Measurements from ENCODE around the gene NEIL1.

The NEIL1 gene

GRCh38 chr15:75356517-75356916 lies 9.7 kb downstream of the NEIL1 start:
- DNase-seq (ENCODE audit: low spot score) = no peak

DNA sequence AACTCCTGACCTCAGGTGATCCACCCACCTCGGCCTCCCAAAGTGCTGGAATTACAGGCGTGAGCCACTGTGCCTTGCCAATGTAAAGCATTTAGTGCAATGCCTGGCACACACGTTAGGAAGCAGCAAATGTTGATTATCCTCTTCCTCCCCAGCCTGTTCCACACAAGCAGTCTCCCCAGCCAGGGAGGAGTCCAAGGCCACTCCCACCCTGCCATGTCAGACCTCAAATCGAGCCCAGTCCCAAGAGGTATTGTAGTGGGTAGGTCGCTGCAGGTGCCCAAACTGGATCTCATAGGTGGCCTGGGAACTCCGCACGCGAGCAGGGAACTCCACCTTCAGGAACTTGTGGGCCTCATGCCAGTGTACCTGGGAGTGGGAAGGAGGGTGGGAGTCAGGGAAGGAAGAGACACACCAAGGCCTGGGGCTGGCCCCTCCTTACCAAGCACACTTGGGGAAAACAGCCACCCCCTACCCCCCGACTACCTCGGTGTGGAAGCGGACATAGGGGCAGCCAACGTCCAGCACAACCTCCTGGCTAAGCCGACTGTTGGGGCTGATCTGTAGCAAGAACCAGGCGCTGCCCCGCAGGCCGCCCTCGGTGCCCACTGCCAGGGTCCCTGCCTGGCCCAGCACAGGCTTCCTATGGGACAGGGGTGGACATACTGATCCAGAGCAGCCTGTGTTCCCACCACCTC lies 11.3 kb downstream of the NEIL1 start:
- DNase-seq (ENCODE audit: low spot score) = no peak

DNA sequence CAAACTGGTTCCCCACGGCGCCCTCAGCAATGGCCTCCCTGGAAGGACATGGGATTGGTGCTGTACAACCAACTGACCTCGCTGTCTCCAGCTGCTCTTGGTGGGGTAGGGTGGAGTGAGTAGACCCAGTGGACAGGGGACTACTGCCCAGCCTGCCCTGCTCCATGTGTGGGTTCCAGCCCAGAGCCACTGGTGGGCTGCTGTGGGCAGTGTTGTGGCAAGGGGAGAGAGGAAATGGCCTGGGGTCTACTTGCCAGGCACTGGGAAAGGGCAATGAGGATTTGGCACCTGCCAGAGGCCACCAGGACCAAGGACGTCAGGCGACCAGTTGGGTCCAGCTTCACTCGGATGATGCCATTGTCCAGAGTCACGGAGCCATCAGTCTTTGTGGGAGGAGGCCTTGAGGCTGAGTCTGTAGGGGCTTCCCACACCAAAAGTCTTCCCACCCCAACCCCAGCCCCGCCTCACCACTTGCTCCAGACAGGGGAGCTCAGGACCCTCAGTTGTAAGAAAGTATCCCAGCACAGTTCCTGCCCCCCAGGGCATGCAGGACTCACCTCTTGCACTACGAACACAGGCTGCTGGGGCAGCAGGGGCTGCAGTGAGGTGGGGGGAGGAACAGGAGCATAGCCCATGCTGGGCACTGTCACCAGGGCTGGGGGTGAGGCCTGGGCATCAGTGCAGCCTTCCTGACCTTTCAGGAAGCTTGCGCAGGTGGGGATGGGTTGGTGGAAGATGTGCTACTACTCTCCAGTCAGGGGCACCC lies 12.1 kb downstream of the NEIL1 start:
- DNase-seq (ENCODE audit: low spot score) = no peak

DNA sequence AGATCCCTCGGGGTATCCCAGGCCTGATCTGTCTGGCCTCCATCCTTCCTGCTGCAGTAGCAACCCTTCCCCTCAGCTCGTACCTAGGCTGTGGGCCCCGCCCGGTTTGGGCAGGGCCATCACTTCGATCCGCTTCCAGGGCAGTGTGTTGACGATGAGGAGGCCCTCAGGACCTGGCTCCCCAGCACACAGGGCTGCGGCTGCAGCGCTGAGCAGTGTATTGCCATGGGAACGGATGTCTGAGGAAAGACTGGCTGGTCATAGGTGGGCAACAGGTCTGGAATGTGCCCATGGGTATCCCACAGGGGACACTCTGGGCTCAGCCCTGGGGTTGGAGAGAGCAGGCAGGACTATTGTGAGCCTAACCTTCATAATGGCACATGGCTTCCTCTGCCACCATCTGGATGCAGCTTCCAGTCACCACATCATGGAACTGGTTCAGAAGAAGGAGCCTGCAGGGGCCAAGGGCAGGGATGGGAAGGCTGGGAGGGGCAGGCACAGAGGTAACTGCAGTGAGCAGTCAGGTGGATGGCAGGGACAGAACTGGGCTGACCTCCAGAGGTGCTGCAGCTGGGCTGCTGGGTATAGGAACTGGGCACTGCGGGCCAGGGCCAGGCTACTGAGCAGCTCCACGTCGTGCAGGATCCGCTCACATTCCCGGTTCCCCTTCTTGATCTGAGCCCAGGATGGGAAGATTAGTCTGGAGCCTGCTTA lies 12.9 kb downstream of the NEIL1 start:
- no peak for DNase-seq (ENCODE audit: low spot score)

GRCh38 chr15:75360391-75360790 lies 13.6 kb downstream of the NEIL1 start:
- DNase-seq (ENCODE audit: low spot score) = no peak

DNA sequence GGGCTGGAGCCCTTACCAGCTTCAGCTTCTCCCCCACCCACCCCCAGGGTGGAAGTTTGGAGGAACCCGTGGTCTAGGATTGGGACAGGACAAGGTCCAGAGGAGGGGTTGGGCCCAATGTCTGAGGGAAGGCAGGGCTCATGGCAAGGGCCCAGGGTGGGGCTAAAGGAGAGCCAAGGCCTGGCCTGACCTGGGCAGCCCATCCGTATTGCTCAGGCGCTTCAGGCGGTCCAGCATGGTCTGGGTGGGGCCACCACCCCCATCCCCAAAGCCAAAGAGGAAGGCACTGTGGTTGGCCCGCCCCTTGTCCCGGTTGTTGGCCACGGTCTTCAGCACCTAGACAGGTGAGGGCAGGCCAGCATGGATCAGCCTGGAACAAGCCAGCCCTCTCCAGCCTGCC lies 14.0 kb downstream of the NEIL1 start:
- no peak for DNase-seq (ENCODE audit: low spot score)

- DNase-seq (ENCODE audit: low spot score) = no peak
Observed at GRCh38 chr15:75361361-75361988, 14.6 kb downstream of the NEIL1 start.

DNA sequence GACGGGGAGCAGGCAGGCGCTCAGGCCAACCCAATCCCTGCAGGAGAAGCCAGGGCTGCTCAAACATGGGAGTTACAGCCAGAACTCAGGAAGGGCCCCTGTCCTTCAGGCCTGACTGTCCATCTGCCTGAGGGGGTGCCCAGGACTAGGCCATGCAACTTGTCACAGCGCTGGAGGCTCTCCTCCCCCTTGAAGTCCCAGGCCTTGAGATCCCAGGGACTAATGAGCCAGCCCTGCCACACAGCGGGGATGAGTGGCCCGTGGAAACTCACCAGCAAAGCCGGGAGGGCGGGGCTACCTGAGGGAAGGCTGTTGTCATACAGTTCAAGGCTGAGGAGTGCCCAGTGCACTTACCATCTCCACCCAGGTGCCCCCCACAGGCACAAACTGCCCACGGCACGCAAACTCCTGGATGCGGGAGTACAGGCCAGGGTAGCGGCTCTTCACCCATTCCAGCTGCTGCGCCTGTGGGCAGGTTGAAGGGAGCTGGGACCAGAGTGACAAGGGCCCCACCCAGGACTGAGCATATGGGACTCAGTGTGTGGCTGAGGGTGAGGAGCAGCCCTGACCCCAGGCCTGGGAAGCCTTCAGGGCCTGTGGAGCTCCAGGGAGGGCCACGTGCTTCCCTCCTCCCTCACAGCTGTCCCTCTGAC lies 15.3 kb downstream of the NEIL1 start:
- no peak for DNase-seq (ENCODE audit: low spot score)

DNA sequence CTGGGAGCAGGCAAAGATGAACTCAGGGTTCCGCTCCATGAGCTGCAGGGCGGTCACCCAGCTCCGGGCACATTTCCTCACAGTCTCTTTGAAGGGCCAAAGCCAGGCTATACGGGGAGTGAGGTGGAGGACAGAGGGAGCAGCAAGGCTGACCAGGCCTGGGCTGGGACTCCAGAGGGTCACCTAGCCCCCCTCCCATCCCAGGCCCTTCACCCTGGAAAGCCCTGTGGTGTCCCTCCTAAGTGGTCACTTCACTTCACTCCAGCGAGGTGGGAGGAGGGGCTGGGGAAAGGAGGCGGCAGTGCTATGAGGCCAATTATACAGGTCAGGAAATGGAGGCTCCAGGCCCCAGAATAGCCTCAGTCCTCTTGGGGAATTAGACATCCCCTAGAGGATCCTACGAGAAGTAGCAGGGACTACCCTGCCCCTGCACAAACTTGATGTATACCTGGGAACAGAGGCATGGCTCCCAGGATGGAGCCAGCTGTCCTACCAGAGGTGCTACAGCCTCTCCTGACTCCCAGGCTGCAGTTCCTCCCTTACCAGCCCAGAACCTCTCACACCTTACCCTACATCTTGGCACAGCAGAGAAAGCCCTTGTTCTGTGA lies 15.9 kb downstream of the NEIL1 start:
- DNase-seq (ENCODE audit: low spot score) = no peak

DNA sequence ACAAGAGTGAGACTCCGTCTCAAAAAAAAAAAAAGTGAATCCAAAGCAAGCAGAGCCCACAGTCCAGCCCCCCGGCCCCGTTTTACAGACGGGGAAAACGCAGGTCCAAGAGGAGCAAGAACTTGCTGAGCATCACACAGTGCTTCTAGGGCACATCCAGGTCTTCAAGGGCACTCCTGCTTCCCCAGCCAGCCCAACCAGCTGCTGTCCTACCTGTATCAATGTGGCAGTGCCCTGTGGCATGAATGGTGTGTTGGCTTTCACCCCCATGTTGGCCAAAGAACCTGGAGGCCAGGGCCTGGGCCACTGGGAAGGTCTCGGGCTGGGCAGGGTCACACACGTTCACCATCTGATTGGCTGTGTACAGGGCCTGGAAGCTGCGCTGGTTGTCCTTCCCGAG lies 16.9 kb downstream of the NEIL1 start:
- DNase-seq (ENCODE audit: low spot score) = no peak

GRCh38 chr15:75364881-75365280 lies 18.0 kb downstream of the NEIL1 start:
- DNase-seq (ENCODE audit: low spot score) = no peak

GRCh38 chr15:75366163-75366562 lies 19.3 kb downstream of the NEIL1 start:
- no peak for DNase-seq (ENCODE audit: low spot score)

DNA sequence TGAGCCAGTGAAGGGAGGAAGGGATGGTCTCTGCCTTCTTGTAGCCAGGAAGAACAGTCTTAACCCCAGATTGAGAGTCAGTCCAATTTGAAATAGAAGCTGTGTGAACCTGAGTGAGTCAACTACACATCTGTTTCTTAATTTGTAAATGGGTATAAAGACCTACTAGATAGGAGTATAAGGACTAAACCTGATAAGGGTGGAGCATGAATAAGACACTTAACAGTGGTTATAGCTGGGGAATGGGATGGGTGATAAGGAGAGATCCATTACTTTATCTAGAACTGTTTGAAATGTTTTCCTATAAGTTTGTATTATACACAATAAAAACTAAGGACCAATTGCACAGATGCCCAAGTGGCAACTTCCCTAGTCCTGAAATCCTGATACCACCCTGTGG lies 20.2 kb downstream of the NEIL1 start:
- no peak for DNase-seq (ENCODE audit: low spot score)

- no peak for DNase-seq (ENCODE audit: low spot score)
Observed at GRCh38 chr15:75367406-75367912, 20.6 kb downstream of the NEIL1 start.

DNA sequence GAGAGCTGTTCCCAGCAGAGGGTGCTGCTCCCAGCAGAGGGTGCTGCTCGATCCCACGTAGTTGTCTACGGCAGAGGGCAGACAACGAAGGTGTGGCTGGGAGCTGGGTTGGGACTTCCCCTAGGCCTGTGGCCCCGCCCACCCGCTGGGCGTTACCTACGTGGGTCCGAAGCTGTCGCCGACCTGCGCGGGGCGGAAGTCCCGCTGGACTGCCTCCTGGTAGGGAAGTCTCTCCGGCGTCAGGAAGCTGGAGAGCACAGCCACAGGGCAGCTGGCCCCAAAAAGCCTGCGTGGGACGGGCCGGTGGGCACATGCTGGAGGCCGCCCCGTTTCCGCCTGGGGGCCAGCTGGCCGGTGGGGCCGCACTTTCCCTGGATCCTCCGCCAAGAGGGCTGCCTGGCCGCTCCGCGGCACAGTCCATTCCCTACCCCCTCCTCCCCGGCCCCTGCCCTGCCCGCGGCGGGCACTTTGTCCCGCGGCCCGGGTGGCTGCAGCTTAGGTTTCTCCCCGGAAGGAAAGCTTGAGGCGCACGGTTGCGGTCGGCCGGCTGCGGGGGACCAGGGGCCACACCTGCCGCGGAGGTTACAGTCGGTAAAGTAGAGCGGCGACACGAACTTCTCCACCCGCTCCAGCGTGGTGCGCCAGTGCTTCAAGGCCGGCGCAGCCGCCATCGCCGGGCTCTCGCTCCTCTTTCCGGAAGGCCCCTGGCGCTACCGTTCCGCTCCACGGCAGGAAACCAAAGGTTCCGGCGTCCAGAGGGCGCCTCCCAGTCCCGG lies 21.3 kb downstream of the NEIL1 start, which contains the start of gene MAN2C1:
Gene MAN2C1, minus strand, starts transcription at position 695 of the 776 bp plus-strand sequence. Its CDS starts 24 bp downstream, at position 671.
- DNase-seq (ENCODE audit: low spot score) = peak; percentile 95

DNA sequence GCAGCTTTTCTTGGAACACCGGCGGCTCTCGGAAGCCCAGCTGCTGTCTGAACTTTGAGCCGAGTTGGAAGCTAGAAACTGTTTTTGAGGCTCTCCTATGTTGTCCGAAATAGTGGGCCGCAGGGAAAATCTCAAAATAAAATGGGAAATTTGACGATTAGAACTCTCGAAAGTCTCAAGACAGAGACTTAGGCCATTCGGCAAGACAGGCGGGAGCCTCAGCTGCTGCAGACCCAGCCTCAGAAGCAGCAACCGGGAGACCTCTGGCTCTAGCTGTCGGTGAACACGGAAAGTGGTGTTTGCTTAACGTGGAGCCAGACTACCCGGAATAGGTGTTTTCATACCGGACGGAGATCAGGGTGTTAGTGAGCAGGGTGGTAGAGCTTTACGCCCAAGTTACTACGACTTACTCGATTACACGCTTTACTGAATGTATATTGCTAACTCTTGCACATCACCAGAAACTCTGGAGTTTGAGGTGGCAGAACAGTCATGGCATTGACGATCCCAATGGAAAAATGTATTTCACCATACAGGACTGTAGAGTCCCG lies 21.9 kb downstream of the NEIL1 start:
- no peak for DNase-seq (ENCODE audit: low spot score)

- DNase-seq (ENCODE audit: low spot score) = no peak
Observed at GRCh38 chr15:75369897-75370581, 23.2 kb downstream of the NEIL1 start.

- no peak for DNase-seq (ENCODE audit: low spot score)
Observed at GRCh38 chr15:75371486-75371885, 24.6 kb downstream of the NEIL1 start.

DNA sequence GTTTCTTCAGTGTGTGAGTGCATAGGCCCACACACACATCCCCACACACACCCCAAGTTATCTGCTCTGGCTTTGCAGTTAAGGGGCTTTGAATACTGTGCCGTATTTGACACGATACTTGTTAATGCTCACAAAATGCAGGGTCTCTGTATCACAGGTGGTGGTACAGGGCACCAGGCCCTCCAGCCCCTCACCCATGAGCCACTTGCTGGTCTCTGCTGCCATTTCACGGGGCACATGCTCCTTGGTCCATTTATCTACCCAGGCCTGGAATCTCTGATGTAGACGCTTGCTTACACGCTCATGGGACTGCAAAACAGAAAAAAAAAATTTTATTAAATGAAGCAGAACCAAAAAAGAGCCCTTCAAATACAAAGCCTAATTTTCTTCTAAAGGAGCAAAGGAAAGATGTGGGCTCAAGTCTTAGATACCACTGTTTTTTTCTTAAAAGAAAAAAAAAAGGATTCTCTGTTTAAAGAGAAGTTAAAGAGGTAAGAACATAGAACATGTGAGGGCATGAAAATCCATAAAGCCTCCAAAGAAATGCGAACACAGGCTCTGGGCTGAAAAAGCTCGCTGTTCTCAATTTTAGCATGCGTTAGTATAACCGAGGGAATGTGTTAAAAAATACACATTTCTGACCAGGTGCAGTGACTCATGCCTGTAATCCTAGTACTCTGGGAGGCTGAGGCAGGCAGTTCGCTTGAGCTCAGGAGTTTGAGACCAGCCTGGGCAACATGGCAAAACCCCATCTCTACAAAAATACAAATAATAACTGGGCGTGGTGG lies 25.3 kb downstream of the NEIL1 start:
- DNase-seq (ENCODE audit: low spot score) = no peak

Data from AG08395 (cell line).